ENCODE measurements around the gene ACYP1.

DNA sequence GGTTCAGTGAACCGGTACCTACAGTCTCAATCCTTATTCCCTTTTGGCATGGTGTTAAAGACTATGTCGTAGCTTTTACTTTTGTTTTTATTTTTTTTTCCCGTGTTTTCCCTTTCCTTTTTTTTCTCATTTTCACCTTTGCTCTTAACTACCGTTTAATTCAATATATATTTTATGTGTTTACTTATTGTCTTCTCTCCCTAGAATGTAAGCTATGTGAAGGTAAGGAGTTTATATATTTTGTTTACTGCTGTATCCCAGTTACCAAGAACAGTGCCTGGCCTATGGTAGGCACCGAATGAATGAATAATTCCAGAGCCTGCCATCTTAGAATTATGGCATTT is 12.3 kb downstream of the ACYP1 start:
- no peak for TF ChIP-seq CTCF (IDR thresholded peaks at IDR 0.05)
- no peak for TF ChIP-seq EP300 (IDR thresholded peaks at IDR 0.05)
